HG03175 (cell line): ENCODE measurements around the gene MVB12A.

Experiments
- ATAC-seq: cut with Tn5 transposase; IDR thresholded peaks from one replicate; pipeline ENCODE4 v1.9.1; 2021; ENCODE audit warnings: mild to moderate bottlenecking, moderate library complexity; ENCODE audit not compliant: unreplicated experiment

The MVB12A gene

DNA sequence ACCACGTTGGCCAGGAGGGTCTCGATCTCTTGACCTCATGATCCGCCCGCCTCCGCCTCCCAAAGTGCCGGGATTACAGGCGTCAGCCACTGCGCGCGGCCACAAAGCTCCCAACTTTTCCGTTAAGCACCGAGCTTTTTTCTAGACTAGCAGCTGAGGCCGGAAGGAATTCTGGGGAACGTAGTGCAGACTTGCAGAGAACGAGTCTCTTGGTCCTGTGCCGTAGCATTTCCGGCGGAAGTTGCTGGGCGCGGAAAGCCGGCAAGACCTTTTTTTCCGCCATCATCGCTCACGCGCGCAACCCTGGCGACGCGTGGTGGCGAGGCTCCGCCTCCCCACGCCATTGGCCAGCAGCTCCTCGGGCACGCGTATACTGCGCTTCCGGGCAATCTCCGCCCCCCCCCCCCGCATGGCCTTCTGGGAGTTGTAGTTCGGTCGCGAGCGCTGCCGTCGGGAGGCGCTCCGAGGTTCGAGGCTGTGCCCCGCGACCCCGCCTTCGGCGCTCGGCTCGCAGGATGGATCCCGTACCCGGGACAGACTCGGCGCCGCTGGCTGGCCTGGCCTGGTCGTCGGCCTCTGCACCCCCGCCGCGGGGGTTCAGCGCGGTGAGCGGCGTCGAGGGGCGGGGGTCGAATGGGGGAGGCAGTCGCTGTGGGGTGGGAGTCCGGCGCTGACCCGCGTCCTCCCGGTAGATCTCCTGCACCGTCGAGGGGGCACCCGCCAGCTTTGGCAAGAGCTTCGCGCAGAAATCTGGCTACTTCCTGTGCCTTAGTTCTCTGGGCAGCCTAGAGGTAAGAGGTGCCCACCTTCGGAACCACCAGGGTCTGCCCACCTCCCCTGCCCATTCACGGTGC, at the start of gene MVB12A:
MVB12A (plus strand) TSS at position 427 of the 854 bp plus-strand sequence; CDS start at position 516, 89 bp downstream.
- ATAC-seq, result peak; percentile 93

- ATAC-seq, result no peak
These were observed 42.8 kb upstream of the MVB12A start, which contains the start of gene PLVAP for GRCh38 chr19:17376935-17377600. PLVAP (minus strand) TSS chr19:17377342; CDS start chr19:17377288, 54 bp downstream.

- ATAC-seq, result no peak
These were observed 41.6 kb upstream of the MVB12A start for GRCh38 chr19:17378271-17378670.

- ATAC-seq, result no peak
These were observed 40.6 kb upstream of the MVB12A start for GRCh38 chr19:17379221-17379631.

GRCh38 chr19:17380426-17381138, 39.3 kb upstream of the MVB12A start:
- no peak for ATAC-seq

DNA sequence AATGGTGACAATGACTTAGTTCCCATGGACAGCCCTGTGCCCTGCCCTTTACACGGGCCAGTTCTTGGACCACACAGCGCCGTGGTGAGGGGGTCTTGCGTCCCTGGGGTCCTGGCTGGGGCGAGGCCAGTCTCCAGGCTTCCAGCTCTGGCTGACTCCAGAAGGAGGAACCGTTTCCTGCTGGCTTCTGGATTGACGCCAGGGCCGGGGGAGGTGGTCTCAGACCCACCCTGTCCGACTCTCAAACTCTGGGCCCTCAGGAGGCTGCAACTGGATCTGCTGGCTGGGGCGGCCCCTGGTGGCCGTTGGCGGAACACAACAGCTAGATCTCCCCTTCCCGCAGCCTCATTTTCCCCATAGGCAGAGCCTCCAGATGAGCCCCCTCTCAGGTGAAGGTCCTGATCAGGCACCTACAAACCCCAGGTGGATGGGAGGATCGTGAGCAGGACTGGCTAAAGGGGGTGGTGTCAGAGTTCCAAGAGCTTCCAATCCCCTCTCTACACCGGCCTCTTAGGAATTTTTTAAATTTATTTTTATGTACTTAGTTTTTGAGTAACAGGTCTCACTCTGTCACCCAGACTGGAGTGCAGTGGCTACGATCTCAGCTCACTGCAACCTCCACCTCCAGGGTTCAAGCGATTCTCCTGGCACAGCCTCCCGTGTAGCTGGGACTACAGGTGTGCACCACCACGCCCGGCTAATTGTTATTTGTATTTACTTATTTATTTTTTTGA, 33.8 kb upstream of the MVB12A start:
- ATAC-seq, result no peak

DNA sequence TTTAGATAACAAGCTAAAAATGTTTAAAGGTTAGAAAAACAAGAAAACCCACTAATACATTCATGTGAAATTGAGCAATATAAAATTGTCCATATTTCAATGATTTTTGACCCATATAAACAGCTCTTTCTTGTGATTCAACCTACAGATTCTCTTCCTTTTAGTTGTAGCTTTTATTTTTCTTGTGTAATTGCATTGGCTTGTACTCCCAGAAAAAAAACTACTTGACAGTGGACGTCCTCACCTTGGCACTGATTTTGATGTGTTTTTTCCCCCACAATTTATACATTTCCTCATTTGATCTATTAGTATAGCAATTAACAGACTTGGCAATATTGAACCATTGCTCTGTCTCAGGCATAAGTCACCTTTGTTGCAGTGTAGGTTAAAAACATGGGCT, 30.6 kb upstream of the MVB12A start:
- no peak for ATAC-seq

- no peak for ATAC-seq
These were observed 29.7 kb upstream of the MVB12A start for GRCh38 chr19:17389957-17390664.

- peak; percentile 94 for ATAC-seq
These were observed 29.0 kb upstream of the MVB12A start for GRCh38 chr19:17390665-17391370.

GRCh38 chr19:17391371-17392151, 28.3 kb upstream of the MVB12A start:
- ATAC-seq, result peak; percentile 23

- ATAC-seq, result no peak
These were observed 26.8 kb upstream of the MVB12A start for GRCh38 chr19:17393002-17393401.

- ATAC-seq, result no peak
These were observed 25.9 kb upstream of the MVB12A start, which contains the start of gene CCDC194 for GRCh38 chr19:17393914-17394313. CCDC194 (minus strand) TSS chr19:17394196; CDS start chr19:17394158, 38 bp downstream.

DNA sequence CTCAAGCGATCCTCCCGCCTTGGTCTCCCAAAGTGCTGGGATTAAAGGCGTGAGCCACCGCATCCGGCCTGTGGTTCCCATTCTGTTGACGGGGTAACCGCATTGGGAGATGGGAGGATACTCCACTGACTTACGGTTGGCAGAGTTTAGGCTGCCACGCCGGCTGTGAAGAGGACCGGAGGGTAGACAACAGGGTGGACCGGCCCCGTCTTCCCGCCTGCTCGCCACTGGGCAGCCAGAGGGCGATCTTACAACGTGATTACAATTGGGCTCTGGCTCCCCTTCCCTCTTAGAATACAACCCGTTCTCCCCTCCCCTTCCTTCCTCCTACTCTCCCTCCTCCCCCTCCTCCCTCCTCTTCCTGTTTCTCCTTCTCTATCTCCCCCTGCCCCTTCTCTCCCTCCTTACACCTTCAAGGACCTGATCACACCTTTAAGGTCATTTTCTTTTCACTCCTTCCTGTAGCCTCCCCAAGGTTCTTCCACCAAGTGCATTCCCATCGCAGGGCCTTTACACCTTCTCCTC, 24.9 kb upstream of the MVB12A start:
- no peak for ATAC-seq

- ATAC-seq, result no peak
These were observed 20.8 kb upstream of the MVB12A start for GRCh38 chr19:17398902-17399527.

GRCh38 chr19:17401628-17402027, 18.2 kb upstream of the MVB12A start:
- ATAC-seq, result no peak

- ATAC-seq, result no peak
These were observed 16.6 kb upstream of the MVB12A start for GRCh38 chr19:17402982-17403855.

DNA sequence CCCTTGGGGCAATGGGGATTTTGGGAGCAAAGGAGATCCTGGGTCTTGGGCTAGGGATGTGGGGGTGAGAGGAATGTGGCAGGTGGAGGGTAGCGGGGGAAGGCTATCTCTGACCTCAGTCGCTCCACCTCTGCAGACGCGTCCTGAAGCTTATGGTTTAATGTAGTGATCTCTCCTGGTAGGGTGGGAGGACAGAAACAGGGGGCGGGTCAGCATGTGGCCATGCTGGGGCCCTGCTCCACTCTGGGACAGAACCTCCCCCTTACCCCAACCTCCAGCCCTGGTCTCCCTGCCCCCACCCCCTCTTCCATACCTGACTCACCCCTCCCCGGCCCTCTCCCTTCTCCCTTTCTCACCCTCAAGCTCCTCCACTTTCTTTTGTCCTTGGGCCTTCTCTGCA, 15.8 kb upstream of the MVB12A start:
- no peak for ATAC-seq
